ENCODE results near the gene TMEM40.

Gene TMEM40

GRCh38 chr3:12772462-12772861, 13.4 kb upstream of the TMEM40 start:
- ChIA-PET POLR2A (no interaction called here), CTCF (no interaction called here)
- H3K9me3 ChIP-seq (ENCODE audit: control insufficient read depth, insufficient read depth, low read depth, low read length) = no peaks in the 10 kb centered on the region
- no peaks in the 10 kb centered on the region for H3K4me1 ChIP-seq (ENCODE audit: control insufficient read depth, insufficient read depth, low read length)
- no peaks in the 10 kb centered on the region for H3K36me3 ChIP-seq (ENCODE audit: control insufficient read depth in 2 of 2, insufficient read depth in 1 of 2, low read length in 2 of 2)
- no peak overlapping the region for H3K27ac ChIP-seq (ENCODE audit: extremely low read depth, low read depth, low read length)
- no peak overlapping the region for H3K4me3 ChIP-seq (ENCODE audit: low read depth, low read length)
- TF ChIP-seq ZNF768 (tag by site-specific recombination; IDR thresholded peaks at IDR 0.05) (no peak), ZBTB26 (tag by site-specific recombination; optimal IDR thresholded peaks at IDR 0.05) (no peak), INSM2 (tag by site-specific recombination; IDR thresholded peaks at IDR 0.05) (no peak), ZNF501 (tag by site-specific recombination; IDR thresholded peaks at IDR 0.05) (no peak), SETDB1 (IDR thresholded peaks at IDR 0.05; ENCODE audit: insufficient read length, low read length) (no peak), ZNF639 (tag by site-specific recombination; IDR thresholded peaks at IDR 0.05) (no peak), TCF7L2 (IDR thresholded peaks at IDR 0.05; ENCODE audit: borderline replicate concordance, low read depth, low read length) (no peak), SCRT1 (tag by site-specific recombination; IDR thresholded peaks at IDR 0.05; ENCODE audit: borderline replicate concordance) (no peak), ZNF585B (tag by site-specific recombination; IDR thresholded peaks at IDR 0.05) (no peak), REPIN1 (tag by site-specific recombination; IDR thresholded peaks at IDR 0.05; ENCODE audit: low read depth) (no peak)

GRCh38 chr3:12771236-12771635, 12.2 kb upstream of the TMEM40 start:
- H3K4me3 ChIP-seq (ENCODE audit: low read depth, low read length) = no peak overlapping the region
- H3K9me3 ChIP-seq (ENCODE audit: control insufficient read depth, insufficient read depth, low read depth, low read length) = no peaks in the 10 kb centered on the region
- H3K4me1 ChIP-seq (ENCODE audit: control insufficient read depth, insufficient read depth, low read length) = no peaks in the 10 kb centered on the region
- TF ChIP-seq ZNF292 (tag by site-specific recombination; IDR thresholded peaks at IDR 0.05; ENCODE audit: borderline replicate concordance, low read depth) = no peak
- no peak for TF ChIP-seq ZNF426 (tag by site-specific recombination; IDR thresholded peaks at IDR 0.05)
- no peak for TF ChIP-seq ZNF221 (tag by site-specific recombination; IDR thresholded peaks at IDR 0.05; ENCODE audit: borderline replicate concordance)
- TF ChIP-seq ZNF211 (tag by site-specific recombination; IDR thresholded peaks at IDR 0.05; ENCODE audit: low read depth) = no peak
- no peak for TF ChIP-seq ZNF645 (tag by site-specific recombination; IDR thresholded peaks at IDR 0.05)
- no peak for TF ChIP-seq SCRT1 (tag by site-specific recombination; IDR thresholded peaks at IDR 0.05; ENCODE audit: borderline replicate concordance)
- TF ChIP-seq ZNF529 (tag by site-specific recombination; IDR thresholded peaks at IDR 0.05; ENCODE audit: insufficient replicate concordance) = no peak
- no peak for TF ChIP-seq KLF8 (tag by site-specific recombination; IDR thresholded peaks at IDR 0.05)
- TF ChIP-seq PBX3 (CRISPR knock-in tag; IDR thresholded peaks at IDR 0.05) = no peak
- no peak overlapping the region for H3K27ac ChIP-seq (ENCODE audit: extremely low read depth, low read depth, low read length)
- H3K36me3 ChIP-seq (ENCODE audit: control insufficient read depth in 2 of 2, insufficient read depth in 1 of 2, low read length in 2 of 2) = no peaks in the 10 kb centered on the region
- ChIA-PET CTCF (no interaction called here), POLR2A (no interaction called here)

Measured in HEK293 (cell line).